Measurements from ENCODE around the gene NRAP. TPM values are rescaled to one million over a fixed set of nuclear protein-coding genes. Genes with fewer than 3 reads are reported as not detected.

The NRAP gene
- polyA plus RNA-seq, 1 donor from 2014 or later = not detected

DNA sequence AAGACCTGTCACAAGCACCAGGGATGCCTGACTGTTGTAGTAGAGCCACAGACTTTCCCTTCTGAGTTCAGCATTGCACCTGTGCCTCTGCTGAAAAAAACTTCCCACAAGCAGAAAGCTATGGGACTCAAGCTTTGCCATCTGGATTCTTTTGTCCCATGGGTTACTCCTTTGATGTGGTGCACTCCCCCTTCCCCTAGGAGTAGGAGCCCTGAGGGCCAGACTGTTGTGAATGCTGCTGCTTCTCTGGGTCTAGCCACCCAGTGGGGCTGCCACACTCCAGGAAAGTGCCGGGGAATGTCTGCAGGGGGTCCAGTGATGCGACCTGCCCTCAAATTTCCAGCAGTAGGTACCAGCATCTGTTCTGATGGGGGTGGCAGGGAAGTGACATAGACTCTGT, 27.5 kb upstream of the NRAP start:
- no peak overlapping the region for H2AFZ ChIP-seq (ENCODE audit: low read depth, low read length)
- no peaks in the 10 kb centered on the region for H4K20me1 ChIP-seq (ENCODE audit: insufficient read depth)
- H3K4me2 ChIP-seq (ENCODE audit: low read length) = no peak overlapping the region
- no peak overlapping the region for H3K27ac ChIP-seq (ENCODE audit: low read length)
- H3K27me3 ChIP-seq (ENCODE audit: insufficient read depth, low read depth, low read length) = no peaks in the 10 kb centered on the region
- H3K9me2 ChIP-seq (ENCODE audit: insufficient read depth, low read length) = no peaks in the 10 kb centered on the region
- TF ChIP-seq RAD21 (conservative IDR thresholded peaks at IDR 0.05) (no peak), EZH2 (IDR thresholded peaks at IDR 0.05; ENCODE audit: borderline replicate concordance, insufficient read depth, low read length, poor library complexity, severe bottlenecking) (no peak), TAF1 (IDR thresholded peaks at IDR 0.05; ENCODE audit: low read depth) (no peak), EP300 (conservative IDR thresholded peaks at IDR 0.05; ENCODE audit: poor library complexity, severe bottlenecking) (no peak), POLR2AphosphoS5 (IDR thresholded peaks at IDR 0.05) (no peak), MXI1 (conservative IDR thresholded peaks at IDR 0.05; ENCODE audit: poor library complexity, severe bottlenecking) (no peak), SMC3 (conservative IDR thresholded peaks at IDR 0.05; ENCODE audit: poor library complexity) (no peak)
- TF ChIP-seq, protein P1, sequence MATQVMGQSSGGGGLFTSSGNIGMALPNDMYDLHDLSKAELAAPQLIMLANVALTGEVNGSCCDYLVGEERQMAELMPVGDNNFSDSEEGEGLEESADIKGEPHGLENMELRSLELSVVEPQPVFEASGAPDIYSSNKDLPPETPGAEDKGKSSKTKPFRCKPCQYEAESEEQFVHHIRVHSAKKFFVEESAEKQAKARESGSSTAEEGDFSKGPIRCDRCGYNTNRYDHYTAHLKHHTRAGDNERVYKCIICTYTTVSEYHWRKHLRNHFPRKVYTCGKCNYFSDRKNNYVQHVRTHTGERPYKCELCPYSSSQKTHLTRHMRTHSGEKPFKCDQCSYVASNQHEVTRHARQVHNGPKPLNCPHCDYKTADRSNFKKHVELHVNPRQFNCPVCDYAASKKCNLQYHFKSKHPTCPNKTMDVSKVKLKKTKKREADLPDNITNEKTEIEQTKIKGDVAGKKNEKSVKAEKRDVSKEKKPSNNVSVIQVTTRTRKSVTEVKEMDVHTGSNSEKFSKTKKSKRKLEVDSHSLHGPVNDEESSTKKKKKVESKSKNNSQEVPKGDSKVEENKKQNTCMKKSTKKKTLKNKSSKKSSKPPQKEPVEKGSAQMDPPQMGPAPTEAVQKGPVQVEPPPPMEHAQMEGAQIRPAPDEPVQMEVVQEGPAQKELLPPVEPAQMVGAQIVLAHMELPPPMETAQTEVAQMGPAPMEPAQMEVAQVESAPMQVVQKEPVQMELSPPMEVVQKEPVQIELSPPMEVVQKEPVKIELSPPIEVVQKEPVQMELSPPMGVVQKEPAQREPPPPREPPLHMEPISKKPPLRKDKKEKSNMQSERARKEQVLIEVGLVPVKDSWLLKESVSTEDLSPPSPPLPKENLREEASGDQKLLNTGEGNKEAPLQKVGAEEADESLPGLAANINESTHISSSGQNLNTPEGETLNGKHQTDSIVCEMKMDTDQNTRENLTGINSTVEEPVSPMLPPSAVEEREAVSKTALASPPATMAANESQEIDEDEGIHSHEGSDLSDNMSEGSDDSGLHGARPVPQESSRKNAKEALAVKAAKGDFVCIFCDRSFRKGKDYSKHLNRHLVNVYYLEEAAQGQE (IDR thresholded peaks at IDR 0.05; ENCODE audit: borderline replicate concordance) = no peak
- TF ChIP-seq, protein P2, sequence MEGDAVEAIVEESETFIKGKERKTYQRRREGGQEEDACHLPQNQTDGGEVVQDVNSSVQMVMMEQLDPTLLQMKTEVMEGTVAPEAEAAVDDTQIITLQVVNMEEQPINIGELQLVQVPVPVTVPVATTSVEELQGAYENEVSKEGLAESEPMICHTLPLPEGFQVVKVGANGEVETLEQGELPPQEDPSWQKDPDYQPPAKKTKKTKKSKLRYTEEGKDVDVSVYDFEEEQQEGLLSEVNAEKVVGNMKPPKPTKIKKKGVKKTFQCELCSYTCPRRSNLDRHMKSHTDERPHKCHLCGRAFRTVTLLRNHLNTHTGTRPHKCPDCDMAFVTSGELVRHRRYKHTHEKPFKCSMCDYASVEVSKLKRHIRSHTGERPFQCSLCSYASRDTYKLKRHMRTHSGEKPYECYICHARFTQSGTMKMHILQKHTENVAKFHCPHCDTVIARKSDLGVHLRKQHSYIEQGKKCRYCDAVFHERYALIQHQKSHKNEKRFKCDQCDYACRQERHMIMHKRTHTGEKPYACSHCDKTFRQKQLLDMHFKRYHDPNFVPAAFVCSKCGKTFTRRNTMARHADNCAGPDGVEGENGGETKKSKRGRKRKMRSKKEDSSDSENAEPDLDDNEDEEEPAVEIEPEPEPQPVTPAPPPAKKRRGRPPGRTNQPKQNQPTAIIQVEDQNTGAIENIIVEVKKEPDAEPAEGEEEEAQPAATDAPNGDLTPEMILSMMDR (IDR thresholded peaks at IDR 0.05; ENCODE audit: poor library complexity, severe bottlenecking) = no peak
- no peak overlapping the region for H3K9ac ChIP-seq (ENCODE audit: low read length)
- peaks cover 6% of the 10 kb centered on the region for H3K9me3 ChIP-seq (ENCODE audit: low read length)
- no peaks in the 10 kb centered on the region for H3K36me3 ChIP-seq (ENCODE audit: insufficient read depth, low read length)
- H3K4me3 ChIP-seq (ENCODE audit: low read length) = no peak overlapping the region
- no peaks in the 10 kb centered on the region for H3F3A ChIP-seq (ENCODE audit: insufficient read depth, low read length, poor library complexity, severe bottlenecking)
- H3K79me2 ChIP-seq (replicated peaks; ENCODE audit: insufficient read depth, low read length) = no peaks in the 10 kb centered on the region

DNA sequence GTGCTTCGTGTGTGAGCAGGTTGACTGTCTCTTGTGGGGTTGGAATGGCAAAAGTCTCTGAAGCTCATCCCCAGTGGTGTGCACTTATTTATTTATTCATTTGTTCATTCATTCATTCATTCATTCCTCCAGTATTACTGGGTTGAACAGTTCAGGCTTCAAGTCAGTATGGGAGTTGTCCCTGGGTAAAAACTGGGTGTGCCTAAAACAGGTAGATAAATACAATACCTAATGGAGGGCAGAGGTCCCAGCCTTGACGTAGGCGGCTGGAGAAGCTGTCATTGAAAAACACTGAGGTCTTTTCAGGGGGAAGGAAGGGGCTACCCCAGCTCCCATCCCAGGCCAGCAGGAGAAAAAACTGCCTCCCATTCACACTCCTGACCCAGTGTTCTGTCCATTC, 26.9 kb upstream of the NRAP start:
- H3K79me2 ChIP-seq (replicated peaks; ENCODE audit: insufficient read depth, low read length) = no peaks in the 10 kb centered on the region
- no peak overlapping the region for H3K27ac ChIP-seq (ENCODE audit: low read length)
- no peak overlapping the region for H3K9ac ChIP-seq (ENCODE audit: low read length)
- no peak overlapping the region for H3K4me2 ChIP-seq (ENCODE audit: low read length)
- no peaks in the 10 kb centered on the region for H3K36me3 ChIP-seq (ENCODE audit: insufficient read depth, low read length)
- no peak overlapping the region for H3K4me3 ChIP-seq (ENCODE audit: low read length)
- no peaks in the 10 kb centered on the region for H3K9me2 ChIP-seq (ENCODE audit: insufficient read depth, low read length)
- H2AFZ ChIP-seq (ENCODE audit: low read depth, low read length) = no peak overlapping the region
- H4K20me1 ChIP-seq (ENCODE audit: insufficient read depth) = no peaks in the 10 kb centered on the region
- no peaks in the 10 kb centered on the region for H3F3A ChIP-seq (ENCODE audit: insufficient read depth, low read length, poor library complexity, severe bottlenecking)
- TF ChIP-seq, protein P1 (IDR thresholded peaks at IDR 0.05; ENCODE audit: borderline replicate concordance) = no peak
- TF ChIP-seq MXI1 (conservative IDR thresholded peaks at IDR 0.05; ENCODE audit: poor library complexity, severe bottlenecking) (no peak), EZH2 (IDR thresholded peaks at IDR 0.05; ENCODE audit: borderline replicate concordance, insufficient read depth, low read length, poor library complexity, severe bottlenecking) (no peak), POLR2AphosphoS5 (IDR thresholded peaks at IDR 0.05) (no peak), EP300 (conservative IDR thresholded peaks at IDR 0.05; ENCODE audit: poor library complexity, severe bottlenecking) (no peak), RAD21 (conservative IDR thresholded peaks at IDR 0.05) (no peak), SMC3 (conservative IDR thresholded peaks at IDR 0.05; ENCODE audit: poor library complexity) (no peak), TAF1 (IDR thresholded peaks at IDR 0.05; ENCODE audit: low read depth) (no peak)
- TF ChIP-seq, protein P2 (IDR thresholded peaks at IDR 0.05; ENCODE audit: poor library complexity, severe bottlenecking) = no peak
- no peaks in the 10 kb centered on the region for H3K27me3 ChIP-seq (ENCODE audit: insufficient read depth, low read depth, low read length)
- peaks cover 6% of the 10 kb centered on the region for H3K9me3 ChIP-seq (ENCODE audit: low read length)

Measured in neural cell (in vitro differentiated cells).